ENCODE data around the gene OR9Q1. TPM values are rescaled to one million over a fixed set of nuclear protein-coding genes. Genes with fewer than 3 reads are reported as not detected.

OR9Q1 gene
- polyA plus RNA-seq, 1 donor from 2014 or later, result not detected

GRCh38 chr11:58000699-58001098 lies 23.0 kb upstream of the OR9Q1 start:
- no peaks in the 10 kb centered on the region for H3F3A ChIP-seq (ENCODE audit: insufficient read depth, low read length, poor library complexity, severe bottlenecking)

GRCh38 chr11:58003036-58003435 lies 20.6 kb upstream of the OR9Q1 start:
- no peak overlapping the region for H3K9ac ChIP-seq (ENCODE audit: low read length)
- H2AFZ ChIP-seq (ENCODE audit: low read depth, low read length), result no peak overlapping the region
- H4K20me1 ChIP-seq (ENCODE audit: insufficient read depth), result no peaks in the 10 kb centered on the region
- H3K9me3 ChIP-seq (ENCODE audit: low read length), result no peaks in the 10 kb centered on the region
- no peaks in the 10 kb centered on the region for H3K27me3 ChIP-seq (ENCODE audit: insufficient read depth, low read depth, low read length)
- H3K79me2 ChIP-seq (replicated peaks; ENCODE audit: insufficient read depth, low read length), result no peaks in the 10 kb centered on the region
- H3F3A ChIP-seq (ENCODE audit: insufficient read depth, low read length, poor library complexity, severe bottlenecking), result no peaks in the 10 kb centered on the region
- no peak overlapping the region for H3K27ac ChIP-seq (ENCODE audit: low read length)
- H3K9me2 ChIP-seq (ENCODE audit: insufficient read depth, low read length), result no peaks in the 10 kb centered on the region
- H3K4me3 ChIP-seq (ENCODE audit: low read length), result no peak overlapping the region
- no peak overlapping the region for H3K4me2 ChIP-seq (ENCODE audit: low read length)
- no peak for TF ChIP-seq TAF1 (IDR thresholded peaks at IDR 0.05; ENCODE audit: low read depth)
- no peak for TF ChIP-seq EZH2 (IDR thresholded peaks at IDR 0.05; ENCODE audit: borderline replicate concordance, insufficient read depth, low read length, poor library complexity, severe bottlenecking)
- TF ChIP-seq MXI1 (conservative IDR thresholded peaks at IDR 0.05; ENCODE audit: poor library complexity, severe bottlenecking), result no peak
- TF ChIP-seq REST (IDR thresholded peaks at IDR 0.05; ENCODE audit: borderline replicate concordance), result no peak
- no peak for TF ChIP-seq RAD21 (conservative IDR thresholded peaks at IDR 0.05)
- TF ChIP-seq CTCF (IDR thresholded peaks at IDR 0.05; ENCODE audit: poor library complexity, severe bottlenecking), result no peak
- no peaks in the 10 kb centered on the region for H3K36me3 ChIP-seq (ENCODE audit: insufficient read depth, low read length)

More at GRCh38 chr11:58000699-58001098, 23.0 kb upstream of the OR9Q1 start:
- TF ChIP-seq EP300 (conservative IDR thresholded peaks at IDR 0.05; ENCODE audit: poor library complexity, severe bottlenecking) (no peak), REST (IDR thresholded peaks at IDR 0.05; ENCODE audit: borderline replicate concordance) (no peak), TAF1 (IDR thresholded peaks at IDR 0.05; ENCODE audit: low read depth) (no peak), SMC3 (conservative IDR thresholded peaks at IDR 0.05; ENCODE audit: poor library complexity) (no peak), MXI1 (conservative IDR thresholded peaks at IDR 0.05; ENCODE audit: poor library complexity, severe bottlenecking) (no peak), CTCF (IDR thresholded peaks at IDR 0.05; ENCODE audit: poor library complexity, severe bottlenecking) (no peak), EZH2 (IDR thresholded peaks at IDR 0.05; ENCODE audit: borderline replicate concordance, insufficient read depth, low read length, poor library complexity, severe bottlenecking) (no peak), RAD21 (conservative IDR thresholded peaks at IDR 0.05) (no peak), POLR2AphosphoS5 (IDR thresholded peaks at IDR 0.05) (no peak)
- Histone ChIP-seq H2AFZ (ENCODE audit: low read depth, low read length) (no peak overlapping the region), H3K79me2 (replicated peaks; ENCODE audit: insufficient read depth, low read length) (no peaks in the 10 kb centered on the region), H3K9me3 (ENCODE audit: low read length) (no peaks in the 10 kb centered on the region), H3K9ac (ENCODE audit: low read length) (no peak overlapping the region), H3K4me2 (ENCODE audit: low read length) (no peak overlapping the region), H3K27ac (ENCODE audit: low read length) (no peak overlapping the region), H3K9me2 (ENCODE audit: insufficient read depth, low read length) (no peaks in the 10 kb centered on the region), H3K27me3 (ENCODE audit: insufficient read depth, low read depth, low read length) (no peaks in the 10 kb centered on the region), H3K36me3 (ENCODE audit: insufficient read depth, low read length) (no peaks in the 10 kb centered on the region), H3K4me3 (ENCODE audit: low read length) (no peak overlapping the region), H4K20me1 (ENCODE audit: insufficient read depth) (no peaks in the 10 kb centered on the region)

Data from neural cell (in vitro differentiated cells).